SK-N-SH treated with all-trans-retinoic acid at 6 μM for 48 hours (cell line): ENCODE measurements around the gene CLSTN2.

Experiments
- ARNTL ChIP-seq: fragments of 450-650 bp; formaldehyde crosslinking; IDR thresholded peaks from 2 replicates; pipeline ENCODE4 v1.5.0; 2020; ENCODE audit warnings: low read depth, mild to moderate bottlenecking, moderate library complexity, borderline replicate concordance
- ISL1 ChIP-seq: fragments of 250-450 bp; sonication (Bioruptor Pico); IDR thresholded peaks from 2 replicates; pipeline ENCODE4 v2.1.2; 2022; ENCODE audit warnings: mild to moderate bottlenecking, moderate library complexity
- RARB ChIP-seq: fragments of 250-450 bp; sonication (Bioruptor Pico); IDR thresholded peaks from 2 replicates; pipeline ENCODE4 v1.8.0; 2021; ENCODE audit warnings: mild to moderate bottlenecking, moderate library complexity
- TCF4 ChIP-seq: fragments of 250-450 bp; sonication (Bioruptor Pico); IDR thresholded peaks from 2 replicates; pipeline ENCODE4 v1.8.0; 2021; ENCODE audit warnings: mild to moderate bottlenecking, moderate library complexity, borderline replicate concordance
- TOX ChIP-seq: fragments of 250-450 bp; sonication (Bioruptor Pico); IDR thresholded peaks from 2 replicates; pipeline ENCODE4 v1.8.0; 2021; ENCODE audit warnings: mild to moderate bottlenecking, moderate library complexity, borderline replicate concordance
- ZFP30 ChIP-seq: fragments of 450-650 bp; formaldehyde crosslinking; IDR thresholded peaks from 2 replicates; pipeline ENCODE4 v1.5.0; 2022; ENCODE audit warnings: mild to moderate bottlenecking, moderate library complexity
- ZNF565 ChIP-seq: fragments of 450-650 bp; formaldehyde crosslinking; conservative IDR thresholded peaks from 2 replicates; pipeline ENCODE4 v1.5.0; 2020; ENCODE audit warnings: low read depth, mild to moderate bottlenecking, moderate library complexity
- TF ChIP-seq, protein P1 (sequence below): fragments of 250-450 bp; sonication (Bioruptor Pico); IDR thresholded peaks from 2 replicates; pipeline ENCODE4 v1.5.1; 2020; ENCODE audit warnings: low read depth, mild to moderate bottlenecking, moderate library complexity
- TF ChIP-seq, protein P2 (sequence below): fragments of 250-450 bp; sonication (Bioruptor Pico); IDR thresholded peaks from 2 replicates; pipeline ENCODE4 v1.8.0; 2020; ENCODE audit warnings: mild to moderate bottlenecking, moderate library complexity, borderline replicate concordance

- no peak for TF ChIP-seq ZFP30 (CRISPR knock-in tag)
- TF ChIP-seq ISL1 (CRISPR knock-in tag) = no peak
- TF ChIP-seq ARNTL = no peak
- no peak for TF ChIP-seq TCF4 (CRISPR knock-in tag)
- no peak for TF ChIP-seq RARB (CRISPR knock-in tag)
- TF ChIP-seq TOX = no peak
- TF ChIP-seq, protein P1, sequence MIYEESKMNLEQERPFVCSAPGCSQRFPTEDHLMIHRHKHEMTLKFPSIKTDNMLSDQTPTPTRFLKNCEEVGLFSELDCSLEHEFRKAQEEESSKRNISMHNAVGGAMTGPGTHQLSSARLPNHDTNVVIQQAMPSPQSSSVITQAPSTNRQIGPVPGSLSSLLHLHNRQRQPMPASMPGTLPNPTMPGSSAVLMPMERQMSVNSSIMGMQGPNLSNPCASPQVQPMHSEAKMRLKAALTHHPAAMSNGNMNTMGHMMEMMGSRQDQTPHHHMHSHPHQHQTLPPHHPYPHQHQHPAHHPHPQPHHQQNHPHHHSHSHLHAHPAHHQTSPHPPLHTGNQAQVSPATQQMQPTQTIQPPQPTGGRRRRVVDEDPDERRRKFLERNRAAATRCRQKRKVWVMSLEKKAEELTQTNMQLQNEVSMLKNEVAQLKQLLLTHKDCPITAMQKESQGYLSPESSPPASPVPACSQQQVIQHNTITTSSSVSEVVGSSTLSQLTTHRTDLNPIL (CRISPR knock-in tag) = no peak
- no peak for TF ChIP-seq ZNF565 (CRISPR knock-in tag)
- TF ChIP-seq, protein P2, sequence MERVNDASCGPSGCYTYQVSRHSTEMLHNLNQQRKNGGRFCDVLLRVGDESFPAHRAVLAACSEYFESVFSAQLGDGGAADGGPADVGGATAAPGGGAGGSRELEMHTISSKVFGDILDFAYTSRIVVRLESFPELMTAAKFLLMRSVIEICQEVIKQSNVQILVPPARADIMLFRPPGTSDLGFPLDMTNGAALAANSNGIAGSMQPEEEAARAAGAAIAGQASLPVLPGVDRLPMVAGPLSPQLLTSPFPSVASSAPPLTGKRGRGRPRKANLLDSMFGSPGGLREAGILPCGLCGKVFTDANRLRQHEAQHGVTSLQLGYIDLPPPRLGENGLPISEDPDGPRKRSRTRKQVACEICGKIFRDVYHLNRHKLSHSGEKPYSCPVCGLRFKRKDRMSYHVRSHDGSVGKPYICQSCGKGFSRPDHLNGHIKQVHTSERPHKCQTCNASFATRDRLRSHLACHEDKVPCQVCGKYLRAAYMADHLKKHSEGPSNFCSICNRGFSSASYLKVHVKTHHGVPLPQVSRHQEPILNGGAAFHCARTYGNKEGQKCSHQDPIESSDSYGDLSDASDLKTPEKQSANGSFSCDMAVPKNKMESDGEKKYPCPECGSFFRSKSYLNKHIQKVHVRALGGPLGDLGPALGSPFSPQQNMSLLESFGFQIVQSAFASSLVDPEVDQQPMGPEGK (CRISPR knock-in tag) = no peak
Measured at GRCh38 chr3:139928708-139929505, 6.1 kb upstream of the CLSTN2 start.
